ENCODE data around the gene CCR4. TPM values are rescaled to one million over a fixed set of nuclear protein-coding genes. Genes with fewer than 3 reads are reported as not detected.

Gene CCR4
- total and polyA plus RNA-seq, 2 of the 4 experiments (the other 2 are of a cell fraction), result not detected

GRCh38 chr3:32956750-32957570 lies 5.5 kb downstream of the CCR4 start:
- H2BK120ac ChIP-seq (ENCODE audit: low read depth, low read length), result no peak overlapping the region
- peak overlapping the region; percentile 46; the same call in 1 of the 2 replicates for H3K18ac ChIP-seq (ENCODE audit: low read depth, low read length)
- H2BK20ac ChIP-seq (ENCODE audit: low read depth, low read length), result no peak overlapping the region
- ATAC-seq (ENCODE audit: low read depth), result peak; percentile 86
- no peak overlapping the region; the same call in 1 of the 2 replicates for H3K4me2 ChIP-seq (ENCODE audit: low read depth, low read length)
- H3K9ac ChIP-seq (ENCODE audit: low read depth, low read length), result no peak overlapping the region
- H3K27ac ChIP-seq (ENCODE audit: insufficient read depth, low read length), result peak overlapping the region; percentile 93; the same call in 1 of the 2 replicates
- no peak overlapping the region for H2BK15ac ChIP-seq (ENCODE audit: low read depth, low read length)
- H2AK9ac ChIP-seq (replicated peaks; ENCODE audit: low read depth, low read length, poor library complexity), result no peak overlapping the region
- H3K4me3 ChIP-seq (ENCODE audit: insufficient read depth, low read depth, low read length), result no peak overlapping the region
- CTCF ChIA-PET, result interaction anchor here (1.2 kb wide), 1 partner anchor 80 kb away, joined by 3 read pairs; no protein-coding TSS in a partner anchor
- no peak overlapping the region for H3K4ac ChIP-seq (ENCODE audit: low read depth, low read length)
- H3K9me1 ChIP-seq (ENCODE audit: insufficient read depth, low read length), result no peaks in the 10 kb centered on the region
- BruUV-seq (replicated peaks), result no TSS peak
- H3K79me1 ChIP-seq (ENCODE audit: low read depth in 1 of 2, low read length in 2 of 2), result no peaks in the 10 kb centered on the region
- DNase-seq, result peak; percentile 24
- H3K4me1 ChIP-seq (ENCODE audit: control insufficient read depth, insufficient read depth, low read length), result peaks cover 2% of the 10 kb centered on the region; the same call in 1 of the 2 replicates
- H4K5ac ChIP-seq (ENCODE audit: low read depth, low read length), result no peak overlapping the region
- in situ Hi-C loops (cut with MboI; ENCODE audit: low sequenced_read_pairs), result loop anchor here (25.0 kb wide), 2 partner anchors 405 to 830 kb away; partner anchors contain the start of gene PDCD6IP
- intact Hi-C loops (cut with micrococcal nuclease), result no loop called here
- H3K27me3 ChIP-seq (ENCODE audit: control insufficient read depth, insufficient read depth, low read length), result peaks cover 27% of the 10 kb centered on the region
- no peak overlapping the region for H4K91ac ChIP-seq (ENCODE audit: insufficient read depth, low read depth, low read length)
- H3K36me3 ChIP-seq (ENCODE audit: control insufficient read depth, insufficient read depth, low read length), result no peaks in the 10 kb centered on the region
- no peak overlapping the region for H4K8ac ChIP-seq (ENCODE audit: low read depth in 2 of 2, low read length in 2 of 2)
- no peak overlapping the region for H2AK5ac ChIP-seq (ENCODE audit: low read depth, low read length)
- no peak overlapping the region for H2AFZ ChIP-seq (replicated peaks; ENCODE audit: low read length, poor library complexity)
- WGBS, 2 experiments (ENCODE audit: extremely low coverage in 2 of 2, insufficient read length in 1 of 2), result 55% methylated on average over 9 of the region's 14 CpGs; no CpG with 5 or more reads in 1 of the 2 experiments
- no peak overlapping the region for H2BK5ac ChIP-seq (ENCODE audit: low read depth, low read length, poor library complexity, severe bottlenecking)
- dilution Hi-C loops (cut with HindIII; ENCODE audit: low sequenced_read_pairs, unreplicated experiment), result no loop called here
- H3K14ac ChIP-seq (replicated peaks; ENCODE audit: low read depth, low read length), result no peak overlapping the region
- H3K56ac ChIP-seq (ENCODE audit: extremely low read depth, insufficient read depth, low read length), result no peak overlapping the region
- POLR2A ChIA-PET (ENCODE audit: unreplicated experiment), result no interaction called here
- no peaks in the 10 kb centered on the region for H3K9me3 ChIP-seq (ENCODE audit: control insufficient read depth, insufficient read depth, low read length)
- TF ChIP-seq CHD1 (IDR thresholded peaks at IDR 0.05; ENCODE audit: low read depth, low read length), result no peak
- TF ChIP-seq MAZ (IDR thresholded peaks at IDR 0.05; ENCODE audit: borderline replicate concordance, low read depth, low read length), result no peak
- no peak for TF ChIP-seq RFX5 (IDR thresholded peaks at IDR 0.05; ENCODE audit: low read depth, low read length)
- no peak for TF ChIP-seq MAFK (IDR thresholded peaks at IDR 0.05; ENCODE audit: low read depth, low read length)
- TF ChIP-seq RAD21 (IDR thresholded peaks at IDR 0.05; ENCODE audit: low read length), result no peak
- TF ChIP-seq USF2 (IDR thresholded peaks at IDR 0.05; ENCODE audit: low read depth, low read length), result no peak
- TF ChIP-seq ELK1 (IDR thresholded peaks at IDR 0.05; ENCODE audit: borderline replicate concordance, low read depth, low read length), result no peak
- TF ChIP-seq RCOR1 (IDR thresholded peaks at IDR 0.05; ENCODE audit: insufficient replicate concordance, low read length), result no peak
- no peak overlapping the region for H3K23ac ChIP-seq (ENCODE audit: low read depth, low read length)
- no peaks in the 10 kb centered on the region for H4K20me1 ChIP-seq (ENCODE audit: insufficient read depth, low read length)
